Esophagus (tissue), 2 donors: ENCODE results near the gene TCP11L1. TPM values are rescaled to one million over a fixed set of nuclear protein-coding genes. Genes with fewer than 3 reads are reported as not detected.
"Not testable (repeated sequence)": the region's sequence is repeated elsewhere in the genome, so short reads cannot be mapped to it uniquely, and the experiment has no call there.

ENCODE experiments used
- H3K27ac ChIP-seq, 2 donors: one replicate each; pipeline ENCODE4 v1.5.1; 2013; ENCODE audit warnings: low read depth in 2 of 2, mild to moderate bottlenecking in 2 of 2, inconsistent platforms in 1 of 2, low read length in 1 of 2, moderate library complexity in 1 of 2
- H3K27me3 ChIP-seq, 2 donors: one replicate each; pipeline ENCODE4 v1.6.1; 2013; ENCODE audit warnings: low read length in 2 of 2, control low read depth in 1 of 2, mild to moderate bottlenecking in 1 of 2; ENCODE audit not compliant: insufficient read depth in 2 of 2, control insufficient read depth in 1 of 2
- H3K36me3 ChIP-seq, 2 donors: one replicate each; pipeline ENCODE4 v1.6.1; 2013; ENCODE audit warnings: low read length in 1 of 2; ENCODE audit not compliant: control insufficient read depth in 2 of 2, insufficient read depth in 2 of 2
- H3K4me1 ChIP-seq, 2 donors: one replicate each; pipeline ENCODE4 v1.6.1; 2013; ENCODE audit warnings: low read length in 1 of 2; ENCODE audit not compliant: control insufficient read depth in 2 of 2, insufficient read depth in 2 of 2
- H3K4me3 ChIP-seq, 2 donors: one replicate each; pipeline ENCODE4 v1.5.1; 2013; ENCODE audit warnings: low read length in 2 of 2, mild to moderate bottlenecking in 2 of 2, low read depth in 1 of 2, moderate library complexity in 1 of 2
- H3K9me3 ChIP-seq, 2 donors: one replicate each; pipeline ENCODE4 v1.6.1; 2013; ENCODE audit warnings: mild to moderate bottlenecking in 2 of 2, low read depth in 1 of 2, low read length in 1 of 2, moderate library complexity in 1 of 2; ENCODE audit not compliant: control insufficient read depth in 2 of 2, insufficient read depth in 1 of 2
- WGBS, 2 donors: extraction: QIAGEN DNeasy Blood & Tissue Kit; methylation state at CpG; one replicate each; pipeline ENCODE4 v1.1.7; 2013; 5-methylcytosine and 5-hydroxymethylcytosine counted together
- polyA plus RNA-seq, 2 donors: library from polyadenylated mRNA; stranded (reverse); fragments of 200-250 nt; gene quantifications; one replicate each; pipeline ENCODE4 v1.2.3, GENCODE V29; 2013
- donor health status: healthy with polysubstance abuse.
- donor health status: Bipolar disorder and iron deficiency.

TCP11L1 gene
- polyA plus RNA-seq, 2 donors: 2.4 to 3.3 TPM

DNA sequence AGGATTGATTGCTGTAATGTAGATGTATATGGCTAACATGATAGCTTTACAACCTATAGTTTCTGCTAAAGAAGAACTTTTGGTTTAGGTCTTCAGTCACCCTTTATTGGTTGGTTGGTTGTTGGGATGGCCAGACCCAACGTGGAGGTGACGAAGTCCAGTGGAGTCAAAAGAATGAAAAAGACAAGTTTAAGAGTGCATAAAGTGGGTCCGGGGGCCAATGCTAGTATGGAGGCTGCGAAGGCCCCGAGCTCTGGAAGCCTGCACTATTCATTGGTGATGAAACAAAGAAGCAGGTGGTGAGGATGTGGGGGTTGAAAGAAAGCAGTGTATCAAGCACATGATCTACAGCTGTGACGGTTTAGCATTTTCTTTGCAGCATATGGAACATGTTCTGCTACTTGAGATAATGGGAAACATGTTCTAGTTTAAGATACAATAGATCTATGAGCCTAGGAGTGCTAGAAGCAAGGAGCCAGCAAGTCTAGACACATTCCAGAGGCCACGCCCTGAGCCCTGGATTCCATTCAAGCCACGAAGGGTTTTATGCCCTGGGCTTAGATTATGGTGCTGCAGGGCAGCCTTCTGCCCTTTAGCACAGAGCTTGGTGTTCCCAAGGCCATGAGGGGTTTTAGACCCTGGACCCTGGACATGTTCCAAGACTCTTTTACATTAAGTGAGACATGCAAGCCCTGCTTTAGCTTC is 6.3 kb downstream of the TCP11L1 start:
- peak overlapping the region; percentile 40 to 74 for H3K27ac ChIP-seq
- H3K4me3 ChIP-seq: no peak overlapping the region
- no peaks in the 10 kb centered on the region for H3K27me3 ChIP-seq
- no peaks in the 10 kb centered on the region for H3K9me3 ChIP-seq
- 68 to 78% methylated on average over 8 of the region's 8 CpGs for WGBS, 2 donors
- peaks cover 0 to 6% of the 10 kb centered on the region in 2 donors for H3K36me3 ChIP-seq
- H3K4me1 ChIP-seq: no peaks in the 10 kb centered on the region

DNA sequence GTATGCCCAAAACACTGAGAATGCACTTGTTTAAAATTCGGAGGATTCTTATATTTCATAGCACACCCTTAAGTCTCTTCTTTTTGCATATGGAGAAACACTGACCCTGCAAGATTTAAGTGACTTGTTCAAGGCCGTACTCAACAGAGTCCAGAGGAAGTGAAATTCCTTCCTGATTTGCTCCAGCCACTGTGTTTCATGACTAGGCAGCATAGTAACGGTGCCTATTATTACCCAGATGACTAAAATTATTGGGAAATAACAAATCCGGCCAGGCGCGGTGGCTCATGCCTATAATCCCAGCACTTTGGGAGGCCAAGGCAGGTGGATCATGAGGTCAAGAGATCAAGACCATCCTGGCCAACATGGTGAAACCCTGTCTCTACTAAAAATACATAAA is 9.3 kb downstream of the TCP11L1 start:
- not testable (repeated sequence) for H3K4me3 ChIP-seq, H3K27me3 ChIP-seq, H3K27ac ChIP-seq, H3K36me3 ChIP-seq, H3K9me3 ChIP-seq, H3K4me1 ChIP-seq
- WGBS, 2 donors: 74 to 78% methylated on average over 6 of the region's 6 CpGs

DNA sequence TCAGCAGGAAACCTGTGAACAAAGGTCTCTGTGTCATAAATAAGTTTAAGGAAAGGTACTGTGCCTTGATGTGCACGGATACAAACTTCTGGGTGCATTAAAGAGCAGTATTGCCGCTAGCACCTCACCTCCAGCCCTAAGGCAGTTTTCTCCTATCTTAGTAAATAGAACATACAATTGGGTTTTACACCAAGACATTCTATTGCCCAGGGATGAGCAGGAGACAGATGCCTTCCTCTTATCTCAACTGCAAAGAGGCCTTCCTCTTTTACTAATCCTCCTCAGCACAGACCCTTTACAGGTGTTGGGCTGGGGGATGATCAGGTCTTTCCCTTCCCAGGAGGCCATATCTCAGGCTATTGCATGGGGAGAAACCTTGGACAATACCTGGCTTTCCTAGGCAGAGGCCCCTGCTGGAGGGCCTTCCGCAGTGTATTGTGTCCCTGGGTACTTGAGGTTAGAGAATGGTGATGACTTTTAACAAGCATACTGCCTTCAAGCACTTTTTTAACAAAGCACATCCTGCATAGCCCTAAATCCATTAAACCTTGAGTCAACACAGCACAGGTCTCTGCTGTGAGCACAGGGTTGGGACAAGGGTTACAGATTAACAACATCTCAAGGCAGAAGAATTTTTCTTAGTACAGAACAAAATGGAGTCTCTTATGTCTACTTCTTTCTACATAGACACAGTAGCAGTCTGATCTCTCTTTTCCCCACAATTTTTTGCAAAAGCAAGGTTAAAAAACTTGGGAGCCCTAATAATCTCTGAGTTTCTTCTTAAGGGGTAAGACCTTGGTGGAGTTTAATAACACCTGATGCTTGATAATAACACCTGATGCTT is 10.4 kb downstream of the TCP11L1 start:
- H3K9me3 ChIP-seq, H3K4me1 ChIP-seq, H3K4me3 ChIP-seq, H3K27me3 ChIP-seq, H3K36me3 ChIP-seq: not testable (repeated sequence)
- peak overlapping the region in 1 of 2 donors; percentile 3 for H3K27ac ChIP-seq
- 68 to 70% methylated on average over 3 of the region's 3 CpGs for WGBS, 2 donors

DNA sequence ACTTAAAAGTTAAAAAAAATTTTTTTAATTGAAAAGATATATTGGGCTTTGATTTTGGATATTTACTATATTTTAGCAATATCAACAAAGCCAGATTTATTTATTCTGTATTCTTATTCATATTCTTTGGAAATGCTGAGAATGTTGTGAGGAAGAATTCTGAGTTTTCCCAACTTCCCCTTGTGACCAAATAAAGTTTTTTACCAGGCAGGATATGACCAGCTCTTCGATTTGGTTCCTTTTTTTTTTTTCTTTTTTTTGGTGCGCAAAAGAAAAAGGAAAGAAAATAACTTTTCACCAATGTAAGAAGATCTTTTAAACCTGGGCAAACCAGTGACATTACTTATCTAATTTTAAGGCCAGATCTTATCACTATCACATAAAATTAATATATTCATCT is 12.9 kb downstream of the TCP11L1 start:
- 79 to 88% methylated on average over 2 of the region's 2 CpGs for WGBS, 2 donors
- H3K27ac ChIP-seq: no peak overlapping the region

DNA sequence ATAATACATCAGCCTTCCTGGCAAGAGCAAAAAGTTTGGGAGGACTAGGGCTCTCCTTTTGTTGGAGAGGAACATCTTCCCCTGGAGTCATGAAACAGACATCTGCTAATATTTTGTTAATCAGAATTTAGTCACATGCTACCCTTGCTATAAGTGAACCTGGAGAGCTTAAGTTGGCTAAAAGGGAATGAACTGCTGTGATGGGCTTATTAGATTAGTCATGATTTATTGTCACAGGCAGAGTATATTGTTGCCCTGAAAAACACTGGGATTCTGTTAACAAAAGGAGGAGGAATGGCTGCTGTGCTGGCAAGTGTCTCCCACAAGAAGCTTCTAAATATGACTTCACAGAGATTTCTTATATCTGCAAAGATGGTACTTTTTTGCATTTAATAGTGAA is 16.0 kb downstream of the TCP11L1 start:
- Histone ChIP-seq H3K27ac (no peak overlapping the region), H3K36me3 (peaks cover 0 to 2% of the 10 kb centered on the region in 2 donors), H3K4me3 (no peak overlapping the region), H3K4me1 (peaks cover 0 to 3% of the 10 kb centered on the region in 2 donors), H3K27me3 (no peaks in the 10 kb centered on the region), H3K9me3 (no peaks in the 10 kb centered on the region)

More for the DNA sequence above, 12.9 kb downstream of the TCP11L1 start:
- Histone ChIP-seq H3K9me3 (no peaks in the 10 kb centered on the region), H3K4me1 (no peaks in the 10 kb centered on the region), H3K36me3 (peaks cover 0 to 5% of the 10 kb centered on the region in 2 donors), H3K4me3 (no peak overlapping the region), H3K27me3 (no peaks in the 10 kb centered on the region)

DNA sequence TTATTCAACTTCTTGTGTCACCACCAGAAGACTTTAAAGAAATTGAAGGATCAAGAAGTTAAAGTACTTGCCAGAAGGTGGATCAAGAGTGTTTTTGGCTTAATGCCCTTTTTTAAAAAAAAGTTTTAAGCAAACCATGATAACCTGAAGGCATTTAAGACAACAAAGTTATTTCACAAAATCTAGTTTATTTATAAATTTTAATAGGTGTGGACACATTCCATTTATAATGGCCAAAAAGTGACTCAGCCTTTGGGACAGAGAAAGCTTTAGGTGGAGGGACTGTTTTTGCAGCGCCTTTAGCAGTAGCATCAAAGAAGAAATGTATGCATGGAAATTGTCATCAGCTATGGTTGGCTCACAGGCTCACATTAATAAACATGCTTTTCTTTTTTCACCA is 17.9 kb downstream of the TCP11L1 start:
- H3K27ac ChIP-seq: no peak overlapping the region
- H3K36me3 ChIP-seq: peaks cover 0 to 2% of the 10 kb centered on the region in 2 donors
- H3K27me3 ChIP-seq: no peaks in the 10 kb centered on the region
- WGBS, 2 donors: 68 to 82% methylated on average over 1 of the region's 1 CpG
- H3K4me1 ChIP-seq: peaks cover 0 to 3% of the 10 kb centered on the region in 2 donors
- no peak overlapping the region for H3K4me3 ChIP-seq
- H3K9me3 ChIP-seq: no peaks in the 10 kb centered on the region

DNA sequence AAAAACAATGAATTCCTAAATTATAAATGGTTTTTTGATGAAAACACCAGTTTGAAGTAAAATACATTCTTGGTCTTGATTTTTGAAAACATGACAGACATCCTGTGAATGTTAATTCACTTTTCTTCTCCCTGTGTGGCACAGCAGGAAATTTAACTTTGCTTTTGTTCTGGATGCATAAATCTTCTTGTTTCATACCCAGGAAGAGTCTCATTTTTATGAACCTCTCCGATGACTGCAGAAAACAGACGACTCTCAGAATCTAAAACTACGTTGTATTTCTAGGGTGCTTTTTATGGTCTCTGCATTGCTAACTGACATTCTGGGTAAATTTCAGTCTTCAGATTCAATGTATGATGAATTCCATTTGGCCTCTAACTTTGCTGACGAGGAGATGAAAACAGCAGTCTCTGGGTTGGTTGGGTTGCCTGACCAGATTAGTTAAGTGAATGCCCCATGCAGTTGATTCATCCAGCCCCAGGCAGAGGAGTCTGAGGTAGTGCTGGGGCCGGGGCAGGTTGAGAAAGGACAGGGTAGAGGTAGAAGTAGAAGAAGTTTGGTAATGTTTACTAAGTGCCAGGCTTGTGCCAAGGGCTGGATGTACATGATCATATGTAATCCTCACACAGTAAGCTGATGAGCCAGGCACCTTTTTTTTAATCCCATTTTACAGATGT is 20.1 kb downstream of the TCP11L1 start:
- Histone ChIP-seq H3K27me3 (no peaks in the 10 kb centered on the region), H3K36me3 (peaks cover 0 to 2% of the 10 kb centered on the region in 2 donors), H3K9me3 (no peaks in the 10 kb centered on the region), H3K27ac (no peak overlapping the region), H3K4me3 (no peak overlapping the region), H3K4me1 (peaks cover 0 to 5% of the 10 kb centered on the region in 2 donors)
- 59 to 69% methylated on average over 5 of the region's 5 CpGs for WGBS, 2 donors

DNA sequence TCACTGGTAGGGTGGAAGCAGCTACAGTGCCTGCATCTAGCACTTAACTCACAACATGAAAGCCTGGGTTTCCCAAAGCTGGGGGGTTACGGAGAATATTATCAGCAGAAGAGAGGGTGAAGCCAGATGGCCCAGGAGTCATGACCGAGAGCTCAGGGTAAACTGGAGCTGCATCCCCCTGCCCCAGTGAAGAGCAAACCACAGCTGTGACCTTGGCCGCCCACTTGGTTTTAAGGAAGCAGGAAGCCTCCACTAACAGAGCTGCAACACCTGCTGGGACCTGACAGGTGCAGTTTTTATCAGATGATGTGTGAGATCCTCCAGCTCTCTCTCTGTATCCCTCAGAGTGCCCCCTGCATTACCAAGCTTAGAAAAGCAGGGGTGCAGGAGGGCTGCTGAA is 20.9 kb downstream of the TCP11L1 start:
- peak overlapping the region in 1 of 2 donors; percentile 77 for H3K27ac ChIP-seq
- H3K27me3 ChIP-seq: no peaks in the 10 kb centered on the region
- no peak overlapping the region for H3K4me3 ChIP-seq
- H3K4me1 ChIP-seq: peaks cover 0 to 7% of the 10 kb centered on the region in 2 donors
- H3K9me3 ChIP-seq: no peaks in the 10 kb centered on the region
- H3K36me3 ChIP-seq: no peaks in the 10 kb centered on the region
- 90 to 93% methylated on average over 3 of the region's 3 CpGs for WGBS, 2 donors

DNA sequence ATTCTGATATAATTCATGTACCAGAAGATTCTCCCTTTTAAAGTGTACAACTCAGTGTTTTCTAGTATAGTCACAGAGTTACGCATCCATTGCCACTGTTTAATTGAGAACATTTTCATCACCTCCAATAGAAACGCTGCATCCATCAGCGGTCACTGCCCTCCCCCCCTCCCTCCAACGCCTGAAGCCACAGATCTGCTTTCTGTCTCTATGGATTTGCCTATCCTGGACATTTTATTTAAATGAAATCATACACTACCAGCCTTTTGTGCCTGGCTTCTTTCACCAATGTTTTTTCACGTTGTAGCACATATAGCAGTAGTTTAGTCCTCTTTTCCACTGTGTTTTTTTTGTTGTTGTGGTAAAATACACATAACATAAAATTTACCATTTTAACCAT is 22.8 kb downstream of the TCP11L1 start:
- H3K27ac ChIP-seq: no peak overlapping the region
- H3K27me3 ChIP-seq: no peaks in the 10 kb centered on the region
- peaks cover 0 to 7% of the 10 kb centered on the region in 2 donors for H3K4me1 ChIP-seq
- H3K36me3 ChIP-seq: peaks cover 0 to 7% of the 10 kb centered on the region in 2 donors
- H3K4me3 ChIP-seq: no peak overlapping the region
- WGBS, 2 donors: 60 to 64% methylated on average over 5 of the region's 5 CpGs
- no peaks in the 10 kb centered on the region for H3K9me3 ChIP-seq
